Fibroblast of villous mesenchyme (primary cell): ENCODE results near the gene TNC. TPM values are rescaled to one million over a fixed set of nuclear protein-coding genes. Genes with fewer than 3 reads are reported as not detected.

Experiments
- DNase-seq: peaks from one replicate; pipeline ENCODE4 v3.0.0-alpha.2; 2010; ENCODE audit warnings: low read depth
- H3K4me3 ChIP-seq: 2 replicates; pipeline ENCODE4 v1.5.1; 2011; ENCODE audit warnings: low read depth, mild to moderate bottlenecking, low read length
- total RNA-seq: library from RNA; depleted of rRNA; stranded (reverse); fragments of >200 nt; gene quantifications from 2 replicates; pipeline ENCODE4 v1.2.3, GENCODE V29; 2012
- TF ChIP-seq, protein P1 (sequence below): IDR thresholded peaks from 2 replicates; pipeline ENCODE4 v1.5.1; 2012; ENCODE audit warnings: low read depth, mild to moderate bottlenecking, low read length; ENCODE audit not compliant: insufficient read depth

The TNC gene
- total RNA-seq, 1 donor: 371 TPM

DNA sequence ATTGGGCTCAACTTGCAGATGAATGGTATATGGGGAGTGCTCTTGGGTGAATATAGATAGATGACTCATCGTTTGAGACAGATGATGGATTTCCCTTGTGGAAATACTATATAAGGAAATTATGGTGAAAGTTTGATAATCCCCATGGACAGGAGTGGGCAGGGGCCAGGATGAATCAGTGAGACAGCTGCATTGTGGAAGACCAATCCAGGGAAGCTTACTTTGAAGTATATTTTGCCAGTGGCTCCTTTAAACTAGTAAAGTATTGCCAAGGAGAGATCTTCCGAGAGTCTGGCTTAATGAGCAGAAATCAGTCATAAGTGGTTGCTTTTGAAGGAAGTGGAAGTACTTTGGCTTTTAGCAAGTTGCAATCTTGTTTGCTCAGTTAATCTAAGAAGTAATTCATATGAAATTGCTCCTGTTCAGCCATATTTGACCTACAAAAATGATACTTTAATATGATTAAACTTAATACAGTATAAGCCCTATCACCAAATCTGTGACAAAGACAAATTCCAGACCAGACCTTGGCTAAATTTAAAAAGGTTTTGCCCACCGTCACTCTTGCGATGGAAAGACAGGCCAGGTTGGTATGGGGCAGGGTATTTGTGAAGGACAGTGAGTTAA is 9.3 kb upstream of the TNC start:
- no peak overlapping the region for H3K4me3 ChIP-seq
- TF ChIP-seq, protein P1, sequence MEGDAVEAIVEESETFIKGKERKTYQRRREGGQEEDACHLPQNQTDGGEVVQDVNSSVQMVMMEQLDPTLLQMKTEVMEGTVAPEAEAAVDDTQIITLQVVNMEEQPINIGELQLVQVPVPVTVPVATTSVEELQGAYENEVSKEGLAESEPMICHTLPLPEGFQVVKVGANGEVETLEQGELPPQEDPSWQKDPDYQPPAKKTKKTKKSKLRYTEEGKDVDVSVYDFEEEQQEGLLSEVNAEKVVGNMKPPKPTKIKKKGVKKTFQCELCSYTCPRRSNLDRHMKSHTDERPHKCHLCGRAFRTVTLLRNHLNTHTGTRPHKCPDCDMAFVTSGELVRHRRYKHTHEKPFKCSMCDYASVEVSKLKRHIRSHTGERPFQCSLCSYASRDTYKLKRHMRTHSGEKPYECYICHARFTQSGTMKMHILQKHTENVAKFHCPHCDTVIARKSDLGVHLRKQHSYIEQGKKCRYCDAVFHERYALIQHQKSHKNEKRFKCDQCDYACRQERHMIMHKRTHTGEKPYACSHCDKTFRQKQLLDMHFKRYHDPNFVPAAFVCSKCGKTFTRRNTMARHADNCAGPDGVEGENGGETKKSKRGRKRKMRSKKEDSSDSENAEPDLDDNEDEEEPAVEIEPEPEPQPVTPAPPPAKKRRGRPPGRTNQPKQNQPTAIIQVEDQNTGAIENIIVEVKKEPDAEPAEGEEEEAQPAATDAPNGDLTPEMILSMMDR: no peak
- no peak for DNase-seq

DNA sequence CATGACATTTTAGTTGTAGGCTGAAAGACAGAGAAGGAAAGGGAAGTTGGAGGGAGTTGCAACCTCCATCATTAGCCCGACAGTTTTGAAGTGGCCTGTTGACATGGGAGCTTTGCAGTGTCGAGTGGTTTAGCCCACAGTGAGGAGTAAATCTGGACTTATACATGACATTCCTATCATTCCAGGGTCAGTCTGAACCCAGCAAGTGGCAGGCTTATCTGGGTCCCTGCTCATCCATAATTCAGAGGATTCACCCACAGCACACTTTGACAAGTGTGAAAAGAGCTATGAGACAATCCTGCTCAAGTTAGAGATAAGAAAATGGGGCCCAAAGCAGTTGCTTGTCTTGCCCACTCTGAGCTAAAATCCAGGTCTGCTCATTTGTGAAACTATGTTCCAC is 8.4 kb upstream of the TNC start:
- no peak overlapping the region for H3K4me3 ChIP-seq
- DNase-seq: no peak
- TF ChIP-seq, protein P1: no peak

DNA sequence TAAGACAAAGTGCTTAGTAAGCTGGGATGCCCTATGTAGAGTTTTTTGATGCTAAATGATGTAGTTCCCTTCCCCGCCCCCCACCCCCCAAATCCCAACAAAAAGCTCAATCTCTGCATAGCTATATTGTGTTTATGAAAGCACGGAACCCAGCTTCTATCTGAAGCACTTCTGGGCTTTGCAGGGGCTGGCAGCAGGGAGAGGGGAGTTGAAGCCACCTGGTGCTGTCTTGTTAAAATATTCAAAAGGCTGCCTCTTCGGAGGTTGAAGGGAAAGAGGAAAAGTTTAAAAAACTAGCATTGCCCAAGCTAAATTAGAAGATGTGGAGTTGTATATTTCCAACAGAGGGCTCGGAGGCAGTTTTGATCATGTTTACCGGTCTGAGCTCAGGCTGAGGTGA is 5.0 kb upstream of the TNC start:
- no peak for DNase-seq
- H3K4me3 ChIP-seq: no peak overlapping the region
- TF ChIP-seq, protein P1: no peak

- no peak for DNase-seq
- TF ChIP-seq, protein P1: no peak
- no peak overlapping the region for H3K4me3 ChIP-seq
Observed at GRCh38 chr9:115121181-115121580, 3.2 kb upstream of the TNC start.

GRCh38 chr9:115118879-115119218 is 892 bp upstream of the TNC start:
- H3K4me3 ChIP-seq: peak overlapping the region; percentile 54
- TF ChIP-seq, protein P1: no peak
- DNase-seq: peak; percentile 85

GRCh38 chr9:115116421-115117284 is 1.3 kb downstream of the TNC start:
- TF ChIP-seq, protein P1: no peak
- DNase-seq: no peak
- no peak overlapping the region for H3K4me3 ChIP-seq
